HEK293 (cell line): Measurements from ENCODE around the gene IL11RA.

Experiments
- CTCF ChIA-PET: fragments of 350-600 bp; formaldehyde crosslinking; extraction: SDS; loops from one replicate; lab custom pipeline; 2021; ENCODE audit warnings: antibody characterized with exemption; lab: Yijun Ruan, JAX
- POLR2A ChIA-PET: fragments of 300-600 bp; formaldehyde crosslinking; extraction: SDS; loops from one replicate; lab custom pipeline; 2020; ENCODE audit warnings: antibody characterized with exemption, inconsistent platforms; lab: Yijun Ruan, JAX
- H3K27ac ChIP-seq: fragments of 200-500 bp; sonication (Bioruptor generic); 2 replicates; pipeline ENCODE4 v1.5.1; 2014; ENCODE audit warnings: low read depth, low read length, control low read depth, inconsistent platforms; ENCODE audit errors: extremely low read depth
- H3K36me3 ChIP-seq, 2 experiments: fragments of 200-500 bp in 1 of 2; sonication (Bioruptor generic) in 1 of 2; 1 replicate in 1 of 2; 2 replicates in 1 of 2; pipeline ENCODE4 v1.5.1; 2014 to 2017; ENCODE audit warnings: inconsistent platforms in 2 of 2, low read length in 2 of 2; ENCODE audit not compliant: control insufficient read depth in 2 of 2, insufficient read depth in 1 of 2
- H3K4me1 ChIP-seq: fragments of 200-500 bp; sonication (Bioruptor generic); 2 replicates; pipeline ENCODE4 v1.5.1; 2014; ENCODE audit warnings: mild to moderate bottlenecking, low read length, inconsistent platforms; ENCODE audit not compliant: control insufficient read depth, insufficient read depth
- H3K4me3 ChIP-seq: 2 replicates; pipeline ENCODE4 v1.5.1; 2011; ENCODE audit warnings: low read depth, mild to moderate bottlenecking, control low read depth, low read length, moderate library complexity
- H3K9me3 ChIP-seq: fragments of 200-500 bp; sonication (Bioruptor generic); 2 replicates; pipeline ENCODE4 v1.5.1; 2014; ENCODE audit warnings: low read depth, low read length, inconsistent platforms; ENCODE audit not compliant: control insufficient read depth, insufficient read depth
- EGR2 ChIP-seq: fragments of 450-650 bp; formaldehyde crosslinking; IDR thresholded peaks from 2 replicates; pipeline ENCODE4 v1.5.1; 2016; ENCODE audit warnings: low read depth, missing biosample characterization, missing genetic modification characterization
- GLIS1 ChIP-seq: fragments of 450-650 bp; formaldehyde crosslinking; IDR thresholded peaks from 2 replicates; pipeline ENCODE4 v1.5.1; 2016; ENCODE audit warnings: missing biosample characterization, missing genetic modification characterization
- TRIM28 ChIP-seq: IDR thresholded peaks from 2 replicates; pipeline ENCODE4 v1.6.1; 2011; ENCODE audit warnings: low read length, control low read depth, borderline replicate concordance
- ZFHX2 ChIP-seq: fragments of 450-650 bp; formaldehyde crosslinking; conservative IDR thresholded peaks from 2 replicates; pipeline ENCODE4 v1.5.1; 2016; ENCODE audit warnings: missing biosample characterization, missing genetic modification characterization
- ZNF140 ChIP-seq: fragments of 450-650 bp; formaldehyde crosslinking; IDR thresholded peaks from 2 replicates; pipeline ENCODE4 v1.5.1; 2016; ENCODE audit warnings: missing biosample characterization, missing genetic modification characterization
- ZNF530 ChIP-seq: fragments of 450-650 bp; formaldehyde crosslinking; IDR thresholded peaks from 2 replicates; pipeline ENCODE4 v1.5.1; 2016; ENCODE audit warnings: low read depth, missing biosample characterization, missing genetic modification characterization
- ZNF561 ChIP-seq: fragments of 450-650 bp; IDR thresholded peaks from 2 replicates; pipeline ENCODE4 v1.5.1; 2018; ENCODE audit warnings: missing biosample characterization, missing genetic modification characterization, borderline replicate concordance
- ZNF654 ChIP-seq: fragments of 450-650 bp; formaldehyde crosslinking; IDR thresholded peaks from 2 replicates; pipeline ENCODE4 v1.5.1; 2016; ENCODE audit warnings: low read depth, missing biosample characterization, missing genetic modification characterization
- ZNF830 ChIP-seq: fragments of 450-650 bp; IDR thresholded peaks from 2 replicates; pipeline ENCODE4 v1.5.0; 2018; ENCODE audit warnings: missing biosample characterization, missing genetic modification characterization, low read depth, mild to moderate bottlenecking, moderate library complexity
- TF ChIP-seq, protein P1 (sequence below): fragments of 450-650 bp; formaldehyde crosslinking; conservative IDR thresholded peaks from 2 replicates; pipeline ENCODE4 v1.5.1; 2016; ENCODE audit warnings: low read depth, missing biosample characterization, missing genetic modification characterization
- TF ChIP-seq, protein P2 (sequence below): fragments of 450-650 bp; formaldehyde crosslinking; IDR thresholded peaks from 2 replicates; pipeline ENCODE4 v1.5.1; 2016; ENCODE audit warnings: missing biosample characterization, missing genetic modification characterization
- TF ChIP-seq, protein P3 (sequence below): fragments of 450-650 bp; formaldehyde crosslinking; IDR thresholded peaks from 2 replicates; pipeline ENCODE4 v1.5.1; 2016; ENCODE audit warnings: missing biosample characterization, missing genetic modification characterization, borderline replicate concordance
- TF ChIP-seq, protein P4 (sequence below): fragments of 450-650 bp; formaldehyde crosslinking; IDR thresholded peaks from 2 replicates; pipeline ENCODE4 v1.5.1; 2016; ENCODE audit warnings: missing biosample characterization, missing genetic modification characterization
- TF ChIP-seq, protein P5 (sequence below): IDR thresholded peaks from 2 replicates; pipeline ENCODE4 v1.6.1; 2011; ENCODE audit warnings: mild to moderate bottlenecking, low read depth, low read length, borderline replicate concordance
- TF ChIP-seq, protein P6 (sequence below): fragments of 450-650 bp; formaldehyde crosslinking; IDR thresholded peaks from 2 replicates; pipeline ENCODE4 v1.5.1; 2016; ENCODE audit warnings: missing biosample characterization, missing genetic modification characterization

Gene IL11RA

DNA sequence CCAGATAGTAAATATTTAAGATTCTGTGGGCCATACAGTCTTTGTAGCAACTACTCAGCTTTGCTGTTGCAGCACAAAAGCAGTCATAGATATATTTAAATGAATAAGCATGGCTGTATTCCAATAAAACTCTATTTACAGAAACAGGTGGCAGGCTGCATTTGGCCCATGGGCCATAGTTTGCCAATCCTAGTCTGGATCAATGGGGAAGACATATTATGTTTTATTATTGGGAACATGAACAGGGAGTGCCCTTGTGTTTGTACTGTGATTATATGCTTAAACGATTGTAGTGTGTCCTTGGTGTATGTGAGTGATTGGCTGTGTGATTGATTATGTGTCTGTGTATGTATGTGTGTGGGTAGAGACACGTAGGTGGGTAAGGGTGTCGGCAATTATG is 22.5 kb downstream of the IL11RA start:
- Histone ChIP-seq H3K9me3 (no peaks in the 10 kb centered on the region), H3K36me3 (no peaks in the 10 kb centered on the region), H3K4me3 (no peak overlapping the region), H3K4me1 (no peaks in the 10 kb centered on the region), H3K27ac (no peak overlapping the region)
- TF ChIP-seq ZFHX2 = peak; percentile 44; the same call in 1 of the 2 replicates
- TF ChIP-seq, protein P1, sequence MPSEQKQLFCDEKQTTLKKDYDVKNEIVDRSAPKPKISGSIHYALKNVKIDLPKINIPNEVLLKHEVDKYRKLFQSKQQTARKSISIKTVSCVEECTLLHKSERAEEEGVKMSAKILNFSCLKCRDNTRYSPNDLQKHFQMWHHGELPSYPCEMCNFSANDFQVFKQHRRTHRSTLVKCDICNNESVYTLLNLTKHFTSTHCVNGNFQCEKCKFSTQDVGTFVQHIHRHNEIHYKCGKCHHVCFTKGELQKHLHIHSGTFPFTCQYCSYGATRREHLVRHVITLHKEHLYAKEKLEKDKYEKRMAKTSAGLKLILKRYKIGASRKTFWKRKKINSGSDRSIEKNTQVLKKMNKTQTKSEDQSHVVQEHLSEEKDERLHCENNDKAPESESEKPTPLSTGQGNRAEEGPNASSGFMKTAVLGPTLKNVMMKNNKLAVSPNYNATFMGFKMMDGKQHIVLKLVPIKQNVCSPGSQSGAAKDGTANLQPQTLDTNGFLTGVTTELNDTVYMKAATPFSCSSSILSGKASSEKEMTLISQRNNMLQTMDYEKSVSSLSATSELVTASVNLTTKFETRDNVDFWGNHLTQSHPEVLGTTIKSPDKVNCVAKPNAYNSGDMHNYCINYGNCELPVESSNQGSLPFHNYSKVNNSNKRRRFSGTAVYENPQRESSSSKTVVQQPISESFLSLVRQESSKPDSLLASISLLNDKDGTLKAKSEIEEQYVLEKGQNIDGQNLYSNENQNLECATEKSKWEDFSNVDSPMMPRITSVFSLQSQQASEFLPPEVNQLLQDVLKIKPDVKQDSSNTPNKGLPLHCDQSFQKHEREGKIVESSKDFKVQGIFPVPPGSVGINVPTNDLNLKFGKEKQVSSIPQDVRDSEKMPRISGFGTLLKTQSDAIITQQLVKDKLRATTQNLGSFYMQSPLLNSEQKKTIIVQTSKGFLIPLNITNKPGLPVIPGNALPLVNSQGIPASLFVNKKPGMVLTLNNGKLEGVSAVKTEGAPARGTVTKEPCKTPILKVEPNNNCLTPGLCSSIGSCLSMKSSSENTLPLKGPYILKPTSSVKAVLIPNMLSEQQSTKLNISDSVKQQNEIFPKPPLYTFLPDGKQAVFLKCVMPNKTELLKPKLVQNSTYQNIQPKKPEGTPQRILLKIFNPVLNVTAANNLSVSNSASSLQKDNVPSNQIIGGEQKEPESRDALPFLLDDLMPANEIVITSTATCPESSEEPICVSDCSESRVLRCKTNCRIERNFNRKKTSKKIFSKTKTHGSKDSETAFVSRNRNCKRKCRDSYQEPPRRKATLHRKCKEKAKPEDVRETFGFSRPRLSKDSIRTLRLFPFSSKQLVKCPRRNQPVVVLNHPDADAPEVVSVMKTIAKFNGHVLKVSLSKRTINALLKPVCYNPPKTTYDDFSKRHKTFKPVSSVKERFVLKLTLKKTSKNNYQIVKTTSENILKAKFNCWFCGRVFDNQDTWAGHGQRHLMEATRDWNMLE (tag by site-specific recombination) = no peak
- TF ChIP-seq EGR2 (tag by site-specific recombination) = 0 out of 2 replicates have a peak, but pooled peaks have one; percentile 27
- ChIA-PET CTCF (interaction anchor here (0.6 to 6.1 kb wide), 16 partner anchors 12 to 395 kb away, joined by 3 to 116 read pairs (median 3); partner anchors contain the start of genes CCL27 and GALT), POLR2A (no interaction called here)

DNA sequence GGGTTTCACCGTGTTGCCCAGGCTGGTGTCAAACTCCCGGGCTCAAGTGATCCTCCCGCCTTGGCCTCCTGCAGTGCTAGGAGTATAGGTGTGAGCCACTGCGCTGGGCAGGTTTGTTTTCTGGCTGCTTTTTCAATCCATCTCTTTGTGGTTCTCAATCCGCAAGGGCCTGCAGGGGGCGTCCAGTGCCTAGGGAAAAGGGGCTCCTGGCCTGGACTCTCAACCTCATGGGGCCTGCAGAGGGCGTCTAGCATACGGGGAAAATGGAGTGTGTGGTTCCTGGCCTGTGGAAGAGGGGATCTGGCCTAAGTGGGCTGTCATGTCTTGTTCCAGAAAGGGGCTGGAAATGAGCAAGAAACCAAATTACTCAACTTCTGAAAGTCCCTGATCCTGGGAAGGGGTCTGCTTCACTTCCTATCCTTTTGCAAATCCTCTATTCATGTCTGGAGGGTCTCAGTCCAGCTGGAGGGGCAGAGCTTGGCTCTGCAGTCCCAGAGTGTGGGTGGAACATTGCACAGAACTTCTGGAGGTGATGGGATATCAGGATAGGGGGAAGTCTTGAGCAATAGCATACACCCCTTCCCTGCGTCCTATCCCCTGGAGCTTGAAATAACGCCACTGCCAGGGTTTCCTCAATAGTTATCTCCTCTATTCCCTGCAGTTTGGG is 23.2 kb downstream of the IL11RA start:
- POLR2A ChIA-PET = no interaction called here
- peak; percentile 63 for TF ChIP-seq ZNF654 (tag by site-specific recombination)
- TF ChIP-seq ZNF530 (tag by site-specific recombination) = no peak
- TF ChIP-seq ZNF140 = no peak
- peak; percentile 33; the same call in 1 of the 2 replicates for TF ChIP-seq TRIM28
- no peak; the same call in 1 of the 2 replicates for TF ChIP-seq ZFHX2
- TF ChIP-seq, protein P2, sequence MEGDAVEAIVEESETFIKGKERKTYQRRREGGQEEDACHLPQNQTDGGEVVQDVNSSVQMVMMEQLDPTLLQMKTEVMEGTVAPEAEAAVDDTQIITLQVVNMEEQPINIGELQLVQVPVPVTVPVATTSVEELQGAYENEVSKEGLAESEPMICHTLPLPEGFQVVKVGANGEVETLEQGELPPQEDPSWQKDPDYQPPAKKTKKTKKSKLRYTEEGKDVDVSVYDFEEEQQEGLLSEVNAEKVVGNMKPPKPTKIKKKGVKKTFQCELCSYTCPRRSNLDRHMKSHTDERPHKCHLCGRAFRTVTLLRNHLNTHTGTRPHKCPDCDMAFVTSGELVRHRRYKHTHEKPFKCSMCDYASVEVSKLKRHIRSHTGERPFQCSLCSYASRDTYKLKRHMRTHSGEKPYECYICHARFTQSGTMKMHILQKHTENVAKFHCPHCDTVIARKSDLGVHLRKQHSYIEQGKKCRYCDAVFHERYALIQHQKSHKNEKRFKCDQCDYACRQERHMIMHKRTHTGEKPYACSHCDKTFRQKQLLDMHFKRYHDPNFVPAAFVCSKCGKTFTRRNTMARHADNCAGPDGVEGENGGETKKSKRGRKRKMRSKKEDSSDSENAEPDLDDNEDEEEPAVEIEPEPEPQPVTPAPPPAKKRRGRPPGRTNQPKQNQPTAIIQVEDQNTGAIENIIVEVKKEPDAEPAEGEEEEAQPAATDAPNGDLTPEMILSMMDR (tag by site-specific recombination) = peak; percentile 81
- TF ChIP-seq, protein P3, sequence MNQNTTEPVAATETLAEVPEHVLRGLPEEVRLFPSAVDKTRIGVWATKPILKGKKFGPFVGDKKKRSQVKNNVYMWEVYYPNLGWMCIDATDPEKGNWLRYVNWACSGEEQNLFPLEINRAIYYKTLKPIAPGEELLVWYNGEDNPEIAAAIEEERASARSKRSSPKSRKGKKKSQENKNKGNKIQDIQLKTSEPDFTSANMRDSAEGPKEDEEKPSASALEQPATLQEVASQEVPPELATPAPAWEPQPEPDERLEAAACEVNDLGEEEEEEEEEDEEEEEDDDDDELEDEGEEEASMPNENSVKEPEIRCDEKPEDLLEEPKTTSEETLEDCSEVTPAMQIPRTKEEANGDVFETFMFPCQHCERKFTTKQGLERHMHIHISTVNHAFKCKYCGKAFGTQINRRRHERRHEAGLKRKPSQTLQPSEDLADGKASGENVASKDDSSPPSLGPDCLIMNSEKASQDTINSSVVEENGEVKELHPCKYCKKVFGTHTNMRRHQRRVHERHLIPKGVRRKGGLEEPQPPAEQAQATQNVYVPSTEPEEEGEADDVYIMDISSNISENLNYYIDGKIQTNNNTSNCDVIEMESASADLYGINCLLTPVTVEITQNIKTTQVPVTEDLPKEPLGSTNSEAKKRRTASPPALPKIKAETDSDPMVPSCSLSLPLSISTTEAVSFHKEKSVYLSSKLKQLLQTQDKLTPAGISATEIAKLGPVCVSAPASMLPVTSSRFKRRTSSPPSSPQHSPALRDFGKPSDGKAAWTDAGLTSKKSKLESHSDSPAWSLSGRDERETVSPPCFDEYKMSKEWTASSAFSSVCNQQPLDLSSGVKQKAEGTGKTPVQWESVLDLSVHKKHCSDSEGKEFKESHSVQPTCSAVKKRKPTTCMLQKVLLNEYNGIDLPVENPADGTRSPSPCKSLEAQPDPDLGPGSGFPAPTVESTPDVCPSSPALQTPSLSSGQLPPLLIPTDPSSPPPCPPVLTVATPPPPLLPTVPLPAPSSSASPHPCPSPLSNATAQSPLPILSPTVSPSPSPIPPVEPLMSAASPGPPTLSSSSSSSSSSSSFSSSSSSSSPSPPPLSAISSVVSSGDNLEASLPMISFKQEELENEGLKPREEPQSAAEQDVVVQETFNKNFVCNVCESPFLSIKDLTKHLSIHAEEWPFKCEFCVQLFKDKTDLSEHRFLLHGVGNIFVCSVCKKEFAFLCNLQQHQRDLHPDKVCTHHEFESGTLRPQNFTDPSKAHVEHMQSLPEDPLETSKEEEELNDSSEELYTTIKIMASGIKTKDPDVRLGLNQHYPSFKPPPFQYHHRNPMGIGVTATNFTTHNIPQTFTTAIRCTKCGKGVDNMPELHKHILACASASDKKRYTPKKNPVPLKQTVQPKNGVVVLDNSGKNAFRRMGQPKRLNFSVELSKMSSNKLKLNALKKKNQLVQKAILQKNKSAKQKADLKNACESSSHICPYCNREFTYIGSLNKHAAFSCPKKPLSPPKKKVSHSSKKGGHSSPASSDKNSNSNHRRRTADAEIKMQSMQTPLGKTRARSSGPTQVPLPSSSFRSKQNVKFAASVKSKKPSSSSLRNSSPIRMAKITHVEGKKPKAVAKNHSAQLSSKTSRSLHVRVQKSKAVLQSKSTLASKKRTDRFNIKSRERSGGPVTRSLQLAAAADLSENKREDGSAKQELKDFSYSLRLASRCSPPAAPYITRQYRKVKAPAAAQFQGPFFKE (tag by site-specific recombination) = no peak
- no peak for TF ChIP-seq ZNF830
- TF ChIP-seq GLIS1 = 0 out of 2 replicates have a peak, but pooled peaks have one; percentile 25
- TF ChIP-seq ZNF561 (tag by site-specific recombination) = no peak
- TF ChIP-seq, protein P4, sequence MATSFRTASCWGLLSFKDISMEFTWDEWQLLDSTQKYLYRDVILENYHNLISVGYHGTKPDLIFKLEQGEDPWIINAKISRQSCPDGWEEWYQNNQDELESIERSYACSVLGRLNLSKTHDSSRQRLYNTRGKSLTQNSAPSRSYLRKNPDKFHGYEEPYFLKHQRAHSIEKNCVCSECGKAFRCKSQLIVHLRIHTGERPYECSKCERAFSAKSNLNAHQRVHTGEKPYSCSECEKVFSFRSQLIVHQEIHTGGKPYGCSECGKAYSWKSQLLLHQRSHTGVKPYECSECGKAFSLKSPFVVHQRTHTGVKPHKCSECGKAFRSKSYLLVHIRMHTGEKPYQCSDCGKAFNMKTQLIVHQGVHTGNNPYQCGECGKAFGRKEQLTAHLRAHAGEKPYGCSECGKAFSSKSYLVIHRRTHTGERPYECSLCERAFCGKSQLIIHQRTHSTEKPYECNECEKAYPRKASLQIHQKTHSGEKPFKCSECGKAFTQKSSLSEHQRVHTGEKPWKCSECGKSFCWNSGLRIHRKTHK (tag by site-specific recombination) = no peak
- TF ChIP-seq, protein P5, sequence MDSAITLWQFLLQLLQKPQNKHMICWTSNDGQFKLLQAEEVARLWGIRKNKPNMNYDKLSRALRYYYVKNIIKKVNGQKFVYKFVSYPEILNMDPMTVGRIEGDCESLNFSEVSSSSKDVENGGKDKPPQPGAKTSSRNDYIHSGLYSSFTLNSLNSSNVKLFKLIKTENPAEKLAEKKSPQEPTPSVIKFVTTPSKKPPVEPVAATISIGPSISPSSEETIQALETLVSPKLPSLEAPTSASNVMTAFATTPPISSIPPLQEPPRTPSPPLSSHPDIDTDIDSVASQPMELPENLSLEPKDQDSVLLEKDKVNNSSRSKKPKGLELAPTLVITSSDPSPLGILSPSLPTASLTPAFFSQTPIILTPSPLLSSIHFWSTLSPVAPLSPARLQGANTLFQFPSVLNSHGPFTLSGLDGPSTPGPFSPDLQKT = no peak
- TF ChIP-seq, protein P6, sequence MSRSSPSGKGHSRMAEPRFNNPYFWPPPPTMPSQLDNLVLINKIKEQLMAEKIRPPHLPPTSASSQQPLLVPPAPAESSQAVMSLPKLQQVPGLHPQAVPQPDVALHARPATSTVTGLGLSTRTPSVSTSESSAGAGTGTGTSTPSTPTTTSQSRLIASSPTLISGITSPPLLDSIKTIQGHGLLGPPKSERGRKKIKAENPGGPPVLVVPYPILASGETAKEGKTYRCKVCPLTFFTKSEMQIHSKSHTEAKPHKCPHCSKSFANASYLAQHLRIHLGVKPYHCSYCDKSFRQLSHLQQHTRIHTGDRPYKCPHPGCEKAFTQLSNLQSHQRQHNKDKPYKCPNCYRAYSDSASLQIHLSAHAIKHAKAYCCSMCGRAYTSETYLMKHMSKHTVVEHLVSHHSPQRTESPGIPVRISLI (tag by site-specific recombination) = no peak

More for the DNA sequence above, 23.2 kb downstream of the IL11RA start:
- CTCF ChIA-PET = interaction anchor here (0.5 to 6.1 kb wide), 18 partner anchors 11 to 501 kb away, joined by 3 to 116 read pairs (median 3); partner anchors contain the start of gene GALT
- H3K27ac ChIP-seq = no peak overlapping the region
- H3K9me3 ChIP-seq = no peaks in the 10 kb centered on the region
- no peak overlapping the region for H3K4me3 ChIP-seq
- H3K4me1 ChIP-seq = no peaks in the 10 kb centered on the region
- no peaks in the 10 kb centered on the region for H3K36me3 ChIP-seq
